ENCODE measurements around the gene MRPS31. TPM values are rescaled to one million over a fixed set of nuclear protein-coding genes. Genes with fewer than 3 reads are reported as not detected.

MRPS31 gene
- total and polyA plus RNA-seq, 10 of the 15 experiments (the other 5 are each of a cell fraction or from before 2014, with no cell fraction given): 20.3 to 60.9 (median 43.1) TPM

- no peaks in the 10 kb centered on the region for H3K27me3 ChIP-seq (replicated peaks in 1 of 2; ENCODE audit: control insufficient read depth in 2 of 2, insufficient read depth in 2 of 2, low read length in 1 of 2)
- H3K36me3 ChIP-seq (ENCODE audit: control insufficient read depth in 2 of 2, insufficient read depth in 2 of 2, low read length in 1 of 2): peaks cover 1 to 13% of the 10 kb centered on the region in 2 experiments; a peak in 3 of 4 replicates
- ChIA-PET RAD21 (ENCODE audit: unreplicated experiment) (no interaction called here), POLR2A (no interaction called here), SMC1A (ENCODE audit: uncharacterized antibody, unreplicated experiment) (interaction anchor here (3.4 kb wide), 1 partner anchor 8 kb away, joined by 17 read pairs; no protein-coding TSS in a partner anchor), CTCF (interaction anchor here (0.9 to 3.1 kb wide), 2 partner anchors 9 to 18 kb away, joined by 4 to 14 read pairs; no protein-coding TSS in a partner anchor)
- no peak overlapping the region for H3K27ac ChIP-seq (ENCODE audit: control insufficient read depth, insufficient read depth)
- H4K20me1 ChIP-seq (ENCODE audit: control insufficient read depth, insufficient read depth): no peaks in the 10 kb centered on the region
- no peak overlapping the region for H3K4me2 ChIP-seq (ENCODE audit: control insufficient read depth, insufficient read depth)
- no peak for ATAC-seq
- H3K4me3 ChIP-seq: no peak overlapping the region
- no peak for FAIRE-seq
- H3K4me1 ChIP-seq (ENCODE audit: control insufficient read depth, insufficient read depth, low read length): peaks cover 19% of the 10 kb centered on the region
- 21% methylated on average over 4 of the region's 4 CpGs for WGBS (ENCODE audit: insufficient coverage, insufficient replicate concordance, low lambda C conversion rate, missing lambda C conversion rate)
- no TSS peak for BruUV-seq (replicated peaks)
- DNase-seq (ENCODE audit: low read depth, low spot score): no peak
- H3K9me3 ChIP-seq (replicated peaks; ENCODE audit: control insufficient read depth, insufficient read depth, low read length): no peaks in the 10 kb centered on the region
- in situ Hi-C loops (cut with MboI) (no loop called here), intact Hi-C loops (cut with micrococcal nuclease; ENCODE audit: unreplicated experiment) (no loop called here)
- peaks cover 3% of the 10 kb centered on the region for H3K79me2 ChIP-seq (ENCODE audit: control insufficient read depth, insufficient read depth, low read length)
- TF ChIP-seq SMAD5 (IDR thresholded peaks at IDR 0.05; ENCODE audit: low read depth) (no peak), SREBF2 (IDR thresholded peaks at IDR 0.05; ENCODE audit: low read length) (no peak), CBFB (IDR thresholded peaks at IDR 0.05; ENCODE audit: low read depth) (no peak), RELA (IDR thresholded peaks at IDR 0.05; ENCODE audit: borderline replicate concordance, partially characterized antibody) (no peak), IRF5 (IDR thresholded peaks at IDR 0.05; ENCODE audit: borderline replicate concordance) (no peak), EED (IDR thresholded peaks at IDR 0.05; ENCODE audit: low read depth) (no peak), BACH1 (IDR thresholded peaks at IDR 0.05; ENCODE audit: borderline replicate concordance) (no peak)
- H3K9ac ChIP-seq (ENCODE audit: control insufficient read depth, insufficient read depth, low read length): no peak overlapping the region
- no peak overlapping the region for H2AFZ ChIP-seq (ENCODE audit: control insufficient read depth, low read depth, low read length)
Observed at GRCh38 chr13:40758811-40759210, 12.2 kb downstream of the MRPS31 start.

DNA sequence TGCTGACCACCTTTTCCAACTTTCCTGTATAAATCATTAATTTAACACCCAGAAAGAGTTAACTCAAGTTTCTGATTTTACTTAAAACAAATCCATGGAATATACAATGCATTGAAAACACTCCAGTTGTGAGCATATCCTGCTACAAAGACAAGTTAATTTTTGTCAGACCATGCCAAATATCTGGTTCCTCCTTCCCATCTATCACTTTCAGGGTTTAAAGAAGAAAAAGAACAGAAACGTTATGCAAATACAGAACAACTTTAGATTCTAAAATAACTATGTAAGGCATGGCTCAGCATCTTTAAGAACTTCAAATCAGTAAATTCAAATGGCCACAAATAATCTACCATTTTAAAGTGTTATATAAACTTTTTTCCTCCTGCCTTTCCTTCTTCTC is 14.9 kb downstream of the MRPS31 start:
- Histone ChIP-seq H4K20me1 (ENCODE audit: control insufficient read depth, insufficient read depth) (no peaks in the 10 kb centered on the region), H3K27ac (ENCODE audit: control insufficient read depth, insufficient read depth) (peak overlapping the region; percentile 65), H3K79me2 (ENCODE audit: control insufficient read depth, insufficient read depth, low read length) (peaks cover 3% of the 10 kb centered on the region), H3K4me3 (no peak overlapping the region), H3K27me3 (replicated peaks in 1 of 2; ENCODE audit: control insufficient read depth in 2 of 2, insufficient read depth in 2 of 2, low read length in 1 of 2) (no peaks in the 10 kb centered on the region), H3K4me2 (ENCODE audit: control insufficient read depth, insufficient read depth) (peak overlapping the region; percentile 74), H3K9ac (ENCODE audit: control insufficient read depth, insufficient read depth, low read length) (no peak overlapping the region), H2AFZ (ENCODE audit: control insufficient read depth, low read depth, low read length) (no peak overlapping the region), H3K9me3 (replicated peaks; ENCODE audit: control insufficient read depth, insufficient read depth, low read length) (no peaks in the 10 kb centered on the region), H3K4me1 (ENCODE audit: control insufficient read depth, insufficient read depth, low read length) (peaks cover 19% of the 10 kb centered on the region), H3K36me3 (ENCODE audit: control insufficient read depth in 2 of 2, insufficient read depth in 2 of 2, low read length in 1 of 2) (peaks cover 1 to 13% of the 10 kb centered on the region in 2 experiments)
- ChIA-PET SMC1A (ENCODE audit: uncharacterized antibody, unreplicated experiment) (interaction anchor here (3.4 kb wide), 1 partner anchor 11 kb away, joined by 17 read pairs; no protein-coding TSS in a partner anchor), CTCF (interaction anchor here (3.1 kb wide), 1 partner anchor 21 kb away, joined by 14 read pairs; no protein-coding TSS in a partner anchor), RAD21 (ENCODE audit: unreplicated experiment) (no interaction called here), POLR2A (no interaction called here)
- in situ Hi-C loops (cut with MboI) (no loop called here), intact Hi-C loops (cut with micrococcal nuclease; ENCODE audit: unreplicated experiment) (no loop called here)
- DNase-seq (ENCODE audit: low read depth, low spot score) (no peak), FAIRE-seq (peak; percentile 7), ATAC-seq (peak; percentile 70)
- WGBS (ENCODE audit: insufficient coverage, insufficient replicate concordance, low lambda C conversion rate, missing lambda C conversion rate): 0% methylated on average over 1 of the region's 1 CpG
- BruUV-seq (replicated peaks): no TSS peak
- TF ChIP-seq, protein P1, sequence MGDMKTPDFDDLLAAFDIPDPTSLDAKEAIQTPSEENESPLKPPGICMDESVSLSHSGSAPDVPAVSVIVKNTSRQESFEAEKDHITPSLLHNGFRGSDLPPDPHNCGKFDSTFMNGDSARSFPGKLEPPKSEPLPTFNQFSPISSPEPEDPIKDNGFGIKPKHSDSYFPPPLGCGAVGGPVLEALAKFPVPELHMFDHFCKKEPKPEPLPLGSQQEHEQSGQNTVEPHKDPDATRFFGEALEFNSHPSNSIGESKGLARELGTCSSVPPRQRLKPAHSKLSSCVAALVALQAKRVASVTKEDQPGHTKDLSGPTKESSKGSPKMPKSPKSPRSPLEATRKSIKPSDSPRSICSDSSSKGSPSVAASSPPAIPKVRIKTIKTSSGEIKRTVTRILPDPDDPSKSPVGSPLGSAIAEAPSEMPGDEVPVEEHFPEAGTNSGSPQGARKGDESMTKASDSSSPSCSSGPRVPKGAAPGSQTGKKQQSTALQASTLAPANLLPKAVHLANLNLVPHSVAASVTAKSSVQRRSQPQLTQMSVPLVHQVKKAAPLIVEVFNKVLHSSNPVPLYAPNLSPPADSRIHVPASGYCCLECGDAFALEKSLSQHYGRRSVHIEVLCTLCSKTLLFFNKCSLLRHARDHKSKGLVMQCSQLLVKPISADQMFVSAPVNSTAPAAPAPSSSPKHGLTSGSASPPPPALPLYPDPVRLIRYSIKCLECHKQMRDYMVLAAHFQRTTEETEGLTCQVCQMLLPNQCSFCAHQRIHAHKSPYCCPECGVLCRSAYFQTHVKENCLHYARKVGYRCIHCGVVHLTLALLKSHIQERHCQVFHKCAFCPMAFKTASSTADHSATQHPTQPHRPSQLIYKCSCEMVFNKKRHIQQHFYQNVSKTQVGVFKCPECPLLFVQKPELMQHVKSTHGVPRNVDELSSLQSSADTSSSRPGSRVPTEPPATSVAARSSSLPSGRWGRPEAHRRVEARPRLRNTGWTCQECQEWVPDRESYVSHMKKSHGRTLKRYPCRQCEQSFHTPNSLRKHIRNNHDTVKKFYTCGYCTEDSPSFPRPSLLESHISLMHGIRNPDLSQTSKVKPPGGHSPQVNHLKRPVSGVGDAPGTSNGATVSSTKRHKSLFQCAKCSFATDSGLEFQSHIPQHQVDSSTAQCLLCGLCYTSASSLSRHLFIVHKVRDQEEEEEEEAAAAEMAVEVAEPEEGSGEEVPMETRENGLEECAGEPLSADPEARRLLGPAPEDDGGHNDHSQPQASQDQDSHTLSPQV (IDR thresholded peaks at IDR 0.05): no peak
- TF ChIP-seq EED (IDR thresholded peaks at IDR 0.05; ENCODE audit: low read depth) (no peak), MTA2 (IDR thresholded peaks at IDR 0.05; ENCODE audit: low read depth) (no peak), NFIC (IDR thresholded peaks at IDR 0.05; ENCODE audit: low read depth, low read length) (no peak)
